GM12801 (cell line): ENCODE data around the gene EXOC6.

Experiments
- TF ChIP-seq, protein P1 (sequence below): IDR thresholded peaks from one replicate; pipeline ENCODE4 v1.5.1; 2011; ENCODE audit warnings: control low read depth; ENCODE audit not compliant: insufficient read length; ENCODE audit errors: extremely low read depth

EXOC6 gene

DNA sequence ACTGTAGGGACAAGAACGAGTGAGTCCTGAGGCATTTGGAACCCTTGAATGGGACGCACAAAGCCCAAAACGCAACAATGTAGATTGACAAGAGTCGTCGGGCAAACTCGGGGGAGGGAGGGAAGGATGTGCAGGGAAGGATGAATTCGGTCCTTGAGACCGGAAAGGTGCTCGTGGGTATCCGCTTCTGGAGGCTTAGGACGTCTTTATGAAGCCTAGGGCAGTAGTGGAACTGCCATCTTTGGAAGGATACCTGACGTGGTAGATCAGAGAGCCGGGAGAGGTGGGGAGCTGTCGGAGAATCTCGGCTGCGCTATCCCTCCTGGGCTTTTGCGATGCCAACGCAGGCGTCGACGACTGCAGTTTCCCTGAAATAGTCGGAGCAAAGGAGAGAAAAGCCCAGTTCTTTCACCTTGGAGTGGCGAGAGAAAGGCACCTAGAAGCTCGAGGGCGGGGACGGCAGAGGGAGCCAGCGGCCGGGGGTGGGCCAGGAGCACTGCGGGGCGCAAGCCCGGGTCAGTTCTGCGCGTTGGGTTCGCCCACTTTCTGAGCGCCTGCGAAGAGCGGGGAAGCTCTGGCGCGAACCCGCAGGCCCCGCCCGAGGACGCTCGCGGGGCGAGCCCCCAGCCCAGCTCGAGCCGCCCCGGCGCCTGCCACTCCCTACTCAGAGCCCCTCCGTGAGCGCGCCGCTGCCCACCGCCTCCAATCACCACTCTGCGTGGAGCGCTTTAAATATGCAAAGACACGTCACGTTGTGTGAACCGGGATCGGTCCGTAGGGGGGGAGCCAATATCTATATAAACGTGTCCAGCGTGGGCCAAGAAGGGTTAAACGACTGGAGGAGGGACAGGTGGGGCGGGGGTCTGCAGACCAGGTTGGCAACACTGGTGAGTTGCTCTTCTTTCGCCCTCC, 211.9 kb downstream of the EXOC6 start, which contains the start of gene CYP26C1:
TSS of gene CYP26C1 (plus strand) at position 824 of the 912 bp plus-strand sequence. CDS start 466 bp downstream, outside the sequence.
- TF ChIP-seq, protein P1, sequence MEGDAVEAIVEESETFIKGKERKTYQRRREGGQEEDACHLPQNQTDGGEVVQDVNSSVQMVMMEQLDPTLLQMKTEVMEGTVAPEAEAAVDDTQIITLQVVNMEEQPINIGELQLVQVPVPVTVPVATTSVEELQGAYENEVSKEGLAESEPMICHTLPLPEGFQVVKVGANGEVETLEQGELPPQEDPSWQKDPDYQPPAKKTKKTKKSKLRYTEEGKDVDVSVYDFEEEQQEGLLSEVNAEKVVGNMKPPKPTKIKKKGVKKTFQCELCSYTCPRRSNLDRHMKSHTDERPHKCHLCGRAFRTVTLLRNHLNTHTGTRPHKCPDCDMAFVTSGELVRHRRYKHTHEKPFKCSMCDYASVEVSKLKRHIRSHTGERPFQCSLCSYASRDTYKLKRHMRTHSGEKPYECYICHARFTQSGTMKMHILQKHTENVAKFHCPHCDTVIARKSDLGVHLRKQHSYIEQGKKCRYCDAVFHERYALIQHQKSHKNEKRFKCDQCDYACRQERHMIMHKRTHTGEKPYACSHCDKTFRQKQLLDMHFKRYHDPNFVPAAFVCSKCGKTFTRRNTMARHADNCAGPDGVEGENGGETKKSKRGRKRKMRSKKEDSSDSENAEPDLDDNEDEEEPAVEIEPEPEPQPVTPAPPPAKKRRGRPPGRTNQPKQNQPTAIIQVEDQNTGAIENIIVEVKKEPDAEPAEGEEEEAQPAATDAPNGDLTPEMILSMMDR = no peak

DNA sequence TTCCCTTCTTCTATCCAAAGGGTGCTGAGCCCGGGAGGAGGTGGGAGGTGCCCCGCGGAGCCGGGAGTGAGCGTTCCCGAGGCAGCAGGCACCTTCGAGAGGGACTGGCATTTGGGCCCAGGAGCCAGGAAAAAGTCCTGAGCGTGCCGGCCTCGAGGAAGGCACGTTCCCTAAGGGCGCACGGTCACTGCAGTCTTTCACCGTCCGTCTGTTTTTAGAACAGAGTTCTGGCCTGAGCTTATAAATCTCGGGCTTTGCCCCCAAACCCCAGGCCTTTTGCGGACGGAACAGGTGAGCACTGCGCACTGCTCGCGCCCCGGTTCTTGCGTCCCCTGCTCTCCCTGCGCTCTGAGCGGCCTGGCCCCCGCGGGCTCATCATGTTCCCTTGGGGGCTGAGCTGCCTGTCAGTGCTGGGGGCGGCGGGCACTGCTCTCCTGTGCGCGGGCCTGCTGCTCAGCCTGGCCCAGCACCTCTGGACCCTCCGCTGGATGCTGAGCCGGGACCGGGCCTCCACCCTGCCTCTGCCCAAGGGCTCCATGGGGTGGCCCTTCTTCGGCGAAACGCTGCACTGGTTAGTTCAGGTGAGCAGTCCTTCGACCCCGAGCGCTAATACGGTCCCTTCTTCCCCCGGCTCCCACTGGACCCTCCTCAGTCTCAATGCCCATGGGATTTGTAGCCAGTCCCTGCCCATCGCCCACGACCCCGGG, 212.7 kb downstream of the EXOC6 start:
- TF ChIP-seq, protein P1 = no peak

DNA sequence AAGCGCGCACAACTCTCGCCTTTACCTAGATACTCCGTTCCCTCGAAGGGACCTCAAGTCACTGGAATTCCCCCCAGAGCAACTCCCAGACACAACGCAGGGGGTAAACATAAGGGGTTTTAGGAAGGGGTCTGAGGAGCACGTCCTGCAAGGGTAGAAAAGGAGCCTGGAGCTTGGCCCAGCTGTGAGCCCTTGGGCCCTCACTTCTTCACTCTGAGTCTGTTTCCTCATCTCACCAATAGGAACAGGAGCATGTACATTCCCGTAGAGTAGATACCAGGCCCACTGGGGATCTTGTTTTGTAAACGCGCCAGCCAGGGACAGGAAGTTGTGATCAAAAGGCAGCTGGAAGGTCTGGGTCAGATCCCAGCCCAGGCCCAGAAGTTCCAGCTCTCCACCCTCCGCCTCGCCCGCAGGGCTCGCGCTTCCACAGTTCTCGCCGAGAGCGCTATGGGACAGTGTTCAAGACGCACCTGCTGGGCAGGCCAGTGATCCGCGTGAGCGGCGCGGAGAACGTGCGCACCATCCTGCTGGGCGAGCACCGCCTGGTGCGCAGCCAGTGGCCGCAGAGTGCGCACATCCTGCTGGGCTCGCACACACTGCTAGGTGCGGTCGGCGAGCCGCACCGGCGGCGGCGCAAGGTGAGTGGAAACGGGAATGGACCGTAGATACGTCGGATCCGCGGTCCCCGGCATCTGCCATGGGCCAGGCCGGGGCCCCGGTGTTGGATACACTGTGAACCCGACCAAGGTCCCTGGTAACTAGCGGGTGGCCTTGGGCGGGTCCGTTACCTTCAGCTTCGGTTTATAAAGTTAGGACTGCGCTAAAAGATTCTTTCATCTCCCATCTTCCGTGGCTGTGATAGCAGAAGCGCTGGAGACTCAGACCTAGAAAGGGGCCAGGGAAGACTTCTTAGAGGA, 213.5 kb downstream of the EXOC6 start:
- TF ChIP-seq, protein P1 = no peak

DNA sequence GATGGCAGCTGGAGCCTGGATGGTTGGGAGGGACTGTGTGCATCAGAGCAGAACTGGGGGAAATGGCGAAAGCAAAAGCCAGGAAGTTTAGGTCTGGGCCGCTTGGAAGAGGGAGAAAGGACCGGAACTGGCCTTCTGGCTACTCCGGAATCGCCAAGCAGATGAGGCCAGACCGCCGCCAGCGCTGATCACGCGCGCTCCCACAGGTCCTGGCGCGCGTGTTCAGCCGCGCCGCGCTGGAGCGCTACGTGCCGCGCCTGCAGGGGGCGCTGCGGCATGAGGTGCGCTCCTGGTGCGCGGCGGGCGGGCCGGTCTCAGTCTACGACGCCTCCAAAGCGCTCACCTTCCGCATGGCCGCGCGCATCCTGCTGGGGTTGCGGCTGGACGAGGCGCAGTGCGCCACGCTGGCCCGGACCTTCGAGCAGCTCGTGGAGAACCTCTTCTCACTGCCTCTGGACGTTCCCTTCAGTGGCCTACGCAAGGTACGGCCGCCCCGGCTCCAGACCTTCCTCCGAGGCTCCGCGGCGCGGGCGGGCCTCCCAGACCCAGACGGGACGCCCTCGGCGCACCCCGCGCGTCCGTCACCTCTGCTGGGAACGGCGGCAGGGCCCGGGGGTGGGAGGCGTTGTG, 214.3 kb downstream of the EXOC6 start:
- TF ChIP-seq, protein P1 = no peak

DNA sequence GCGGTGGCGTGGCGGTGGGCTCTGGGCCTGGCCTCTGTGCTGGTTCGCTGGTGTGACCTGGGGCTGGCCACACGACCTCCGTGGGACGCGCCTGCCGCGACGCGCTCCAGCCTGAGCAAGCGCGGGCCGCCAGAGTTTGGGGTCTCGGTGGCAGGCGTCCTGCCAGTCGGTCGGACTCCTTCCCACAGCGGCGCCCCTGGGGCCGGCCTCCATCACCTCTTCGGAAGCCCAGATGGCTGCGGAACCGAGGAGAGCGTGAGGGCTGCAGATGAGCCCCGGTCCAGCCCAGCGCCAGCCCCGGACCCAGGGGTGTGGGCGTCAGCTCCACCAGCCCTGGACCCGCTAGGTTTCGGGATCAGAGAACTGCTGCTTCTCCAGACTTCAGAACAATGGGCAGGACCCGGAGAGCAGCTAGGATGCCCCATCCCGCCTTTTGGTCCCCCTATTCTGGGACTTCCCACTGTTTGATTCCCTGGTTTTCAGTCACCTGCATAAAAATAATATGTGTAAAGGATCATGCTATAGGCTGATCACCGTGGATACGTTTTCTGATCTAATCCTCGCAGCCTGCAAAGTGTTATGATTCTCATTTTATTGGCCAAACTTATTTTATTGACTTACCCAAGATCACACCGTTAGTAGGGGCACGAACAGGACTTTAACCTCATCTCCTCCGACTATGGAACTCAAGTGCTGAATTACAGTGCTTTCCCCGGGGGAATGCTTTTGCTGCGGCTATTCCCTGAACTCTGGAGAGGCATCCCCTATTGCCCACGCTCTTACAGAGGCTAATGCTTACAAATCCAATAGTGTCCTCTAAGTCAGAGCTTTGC, 215.0 kb downstream of the EXOC6 start:
- TF ChIP-seq, protein P1 = no peak

DNA sequence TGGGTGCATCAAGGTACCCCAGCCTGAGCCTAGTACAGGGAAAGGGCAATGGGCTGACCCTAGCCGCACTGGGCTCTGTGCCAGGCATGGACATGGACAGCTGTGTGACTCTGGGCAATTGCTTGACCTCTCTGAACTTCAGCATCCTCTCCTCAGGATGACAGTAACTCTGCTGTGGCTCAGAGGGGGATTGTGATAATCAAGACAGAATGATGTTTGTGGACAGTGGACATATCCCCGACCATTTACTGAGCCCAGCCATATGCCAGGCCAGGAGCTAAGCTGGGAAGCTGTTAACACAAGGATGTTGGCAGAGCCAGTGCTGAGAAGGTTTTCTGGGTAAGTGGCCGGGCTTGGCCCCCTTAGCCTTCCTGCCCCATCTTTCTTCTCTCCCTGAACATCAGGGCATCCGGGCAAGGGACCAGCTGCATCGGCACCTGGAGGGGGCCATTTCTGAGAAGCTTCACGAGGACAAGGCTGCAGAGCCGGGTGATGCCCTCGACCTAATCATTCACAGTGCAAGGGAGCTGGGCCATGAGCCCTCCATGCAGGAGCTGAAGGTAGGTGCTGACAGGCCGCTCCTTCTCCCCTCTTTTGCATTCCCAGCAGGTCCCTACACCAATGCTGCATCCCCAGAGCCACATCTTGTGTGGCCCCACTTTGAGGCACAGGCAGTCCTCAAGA, 215.8 kb downstream of the EXOC6 start:
- TF ChIP-seq, protein P1 = no peak
